WI38 (cell line): ENCODE measurements around the gene CNNM4.

Source experiments
- H3K4me3 ChIP-seq: 2 replicates; pipeline ENCODE4 v1.5.1; 2011; ENCODE audit warnings: low read depth, mild to moderate bottlenecking, control low read depth, low read length
- TF ChIP-seq, protein P1 (sequence below): IDR thresholded peaks from 2 replicates; pipeline ENCODE4 v1.5.1; 2012; ENCODE audit warnings: low read depth, mild to moderate bottlenecking, control low read depth, low read length

CNNM4 gene

DNA sequence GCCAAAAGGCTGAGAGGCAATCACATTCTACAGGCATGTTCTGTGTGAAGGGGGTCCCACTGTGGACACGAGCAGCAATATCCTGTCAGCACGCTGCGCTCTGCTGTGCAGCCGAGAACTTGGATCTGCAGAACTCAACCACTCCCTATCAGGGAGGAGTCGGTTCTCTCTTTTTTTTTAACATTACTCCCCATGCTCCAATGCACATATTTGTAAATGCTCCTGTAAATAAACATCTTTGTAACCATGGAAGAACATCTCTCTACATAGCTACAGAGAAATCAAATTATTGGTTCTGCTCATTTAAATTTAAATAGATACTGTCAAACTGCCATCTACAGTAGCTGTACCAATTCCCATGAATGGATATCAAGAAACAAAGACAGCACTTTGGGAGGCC, 86.1 kb downstream of the CNNM4 start:
- H3K4me3 ChIP-seq: no peak overlapping the region
- TF ChIP-seq, protein P1, sequence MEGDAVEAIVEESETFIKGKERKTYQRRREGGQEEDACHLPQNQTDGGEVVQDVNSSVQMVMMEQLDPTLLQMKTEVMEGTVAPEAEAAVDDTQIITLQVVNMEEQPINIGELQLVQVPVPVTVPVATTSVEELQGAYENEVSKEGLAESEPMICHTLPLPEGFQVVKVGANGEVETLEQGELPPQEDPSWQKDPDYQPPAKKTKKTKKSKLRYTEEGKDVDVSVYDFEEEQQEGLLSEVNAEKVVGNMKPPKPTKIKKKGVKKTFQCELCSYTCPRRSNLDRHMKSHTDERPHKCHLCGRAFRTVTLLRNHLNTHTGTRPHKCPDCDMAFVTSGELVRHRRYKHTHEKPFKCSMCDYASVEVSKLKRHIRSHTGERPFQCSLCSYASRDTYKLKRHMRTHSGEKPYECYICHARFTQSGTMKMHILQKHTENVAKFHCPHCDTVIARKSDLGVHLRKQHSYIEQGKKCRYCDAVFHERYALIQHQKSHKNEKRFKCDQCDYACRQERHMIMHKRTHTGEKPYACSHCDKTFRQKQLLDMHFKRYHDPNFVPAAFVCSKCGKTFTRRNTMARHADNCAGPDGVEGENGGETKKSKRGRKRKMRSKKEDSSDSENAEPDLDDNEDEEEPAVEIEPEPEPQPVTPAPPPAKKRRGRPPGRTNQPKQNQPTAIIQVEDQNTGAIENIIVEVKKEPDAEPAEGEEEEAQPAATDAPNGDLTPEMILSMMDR: no peak

DNA sequence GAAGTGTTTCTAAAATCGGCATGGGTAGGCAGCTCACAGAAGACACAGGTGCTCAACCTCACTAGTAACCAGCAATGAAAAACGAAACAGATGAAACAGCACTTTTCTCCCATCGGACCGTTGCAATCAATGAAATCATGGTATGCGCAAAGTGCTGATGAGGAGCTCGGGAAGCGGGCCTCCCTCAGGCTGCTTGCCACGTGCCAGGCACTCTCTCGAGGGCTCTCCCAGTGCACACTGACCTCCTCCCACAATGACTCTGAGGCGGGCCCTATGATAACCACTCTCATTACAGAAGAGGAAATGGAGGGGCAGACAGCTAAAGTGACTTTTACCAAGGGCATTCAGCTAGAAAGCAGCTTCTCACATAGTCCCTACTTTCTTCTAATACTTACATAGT, 86.9 kb downstream of the CNNM4 start:
- TF ChIP-seq, protein P1: no peak
- H3K4me3 ChIP-seq: no peak overlapping the region

DNA sequence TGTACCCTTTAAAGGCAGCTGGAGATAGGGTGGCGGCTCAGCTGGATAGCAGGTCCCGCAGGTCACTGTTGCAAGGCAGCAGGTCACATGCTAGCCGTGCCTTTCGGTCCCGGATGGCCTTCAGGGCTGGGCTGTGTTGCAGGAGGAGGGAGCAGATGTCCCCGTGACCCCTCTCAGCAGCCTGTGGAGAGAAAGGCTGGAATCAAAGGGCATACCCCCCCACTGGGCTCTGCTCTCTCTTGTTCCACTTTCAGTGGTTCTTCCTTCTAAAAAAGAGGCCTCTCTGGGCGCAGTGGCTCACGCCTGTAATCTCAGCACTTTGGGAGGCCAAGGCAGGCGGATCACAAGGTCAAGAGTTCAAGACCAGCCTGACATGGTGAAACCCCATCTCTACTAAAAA, 87.6 kb downstream of the CNNM4 start:
- TF ChIP-seq, protein P1: no peak
- H3K4me3 ChIP-seq: no peak overlapping the region

DNA sequence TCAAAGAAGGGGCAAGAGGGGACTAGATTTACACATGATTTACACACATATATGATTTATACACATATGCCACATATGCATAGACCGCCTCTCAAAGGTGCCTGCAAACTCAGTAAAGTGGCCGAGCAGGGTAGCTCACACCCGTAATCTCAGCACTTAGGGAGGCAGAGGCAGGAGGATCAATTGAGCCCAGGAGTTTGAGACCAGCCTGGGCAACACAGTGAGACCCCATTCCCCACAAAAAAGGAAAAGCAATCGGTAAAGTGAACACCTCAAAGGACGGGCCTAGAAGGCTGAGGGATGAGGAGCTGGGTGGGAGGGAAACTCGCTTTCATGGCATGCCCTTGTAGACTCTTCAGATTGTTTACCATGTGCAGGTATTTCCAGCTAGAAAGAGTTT, 92.0 kb downstream of the CNNM4 start:
- TF ChIP-seq, protein P1: no peak
- no peak overlapping the region for H3K4me3 ChIP-seq

DNA sequence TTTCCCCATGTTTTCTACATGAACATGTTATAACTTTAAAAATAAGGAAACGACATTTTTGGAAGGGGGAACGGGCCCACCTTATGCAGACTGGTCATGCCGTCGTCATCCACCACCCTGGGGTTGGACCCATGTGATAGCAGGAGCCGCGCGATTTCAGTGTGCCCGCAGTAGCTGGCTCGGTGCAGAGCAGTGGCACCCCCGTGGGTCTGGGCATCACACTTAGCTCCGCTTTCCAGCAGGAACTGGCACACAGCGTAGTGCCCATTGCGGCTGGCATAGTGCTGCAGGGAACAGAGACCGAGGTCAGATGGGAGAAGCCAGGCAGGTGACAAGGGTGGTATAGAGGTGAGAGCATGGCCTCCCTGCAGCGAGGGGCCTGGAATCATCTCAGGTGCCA, 92.6 kb downstream of the CNNM4 start:
- H3K4me3 ChIP-seq: no peak overlapping the region
- TF ChIP-seq, protein P1: no peak

DNA sequence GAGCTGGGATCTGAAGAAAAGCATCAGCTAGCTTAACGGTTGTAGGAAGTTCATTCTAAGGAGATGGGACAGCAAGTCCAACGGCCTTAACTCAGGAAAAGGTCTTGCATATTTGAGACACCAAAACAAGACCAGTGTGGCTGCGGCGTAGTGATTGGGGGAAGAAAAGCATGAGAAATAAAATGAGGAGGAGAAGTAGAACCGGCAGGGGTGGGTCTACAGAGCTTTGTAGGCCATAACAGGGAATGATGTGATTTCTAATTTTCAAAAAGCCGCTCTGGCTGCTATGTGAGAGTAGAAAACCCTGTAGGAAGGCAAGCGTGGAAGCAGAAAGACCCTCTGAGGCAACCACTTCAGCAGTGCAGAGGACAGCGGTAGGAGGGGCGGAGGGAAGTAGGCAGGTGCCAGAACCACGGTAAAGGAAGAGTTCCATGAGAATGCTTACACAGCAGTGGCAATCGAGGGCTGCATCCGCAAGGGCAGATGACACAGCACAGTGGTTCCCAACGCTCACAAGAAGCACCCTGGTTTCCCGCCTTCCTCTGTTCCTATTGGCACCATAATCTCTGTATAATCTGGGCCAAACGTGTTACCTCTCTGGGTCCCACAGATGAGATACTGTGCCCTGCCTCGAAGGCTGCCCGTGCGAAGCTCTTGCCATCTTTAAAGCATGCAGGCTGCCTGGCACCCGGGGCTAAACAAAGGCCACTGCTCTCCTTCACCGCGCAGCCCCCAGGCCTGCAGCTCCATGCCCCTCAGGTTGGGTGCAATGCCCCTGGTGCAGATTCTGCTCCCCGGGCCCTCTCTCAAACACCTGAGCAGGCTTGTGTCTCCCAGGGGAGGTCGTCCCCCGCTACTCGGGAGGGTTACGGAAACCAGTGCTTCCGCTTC, 96.3 kb downstream of the CNNM4 start:
- TF ChIP-seq, protein P1: no peak
- H3K4me3 ChIP-seq: peak overlapping the region; percentile 81

DNA sequence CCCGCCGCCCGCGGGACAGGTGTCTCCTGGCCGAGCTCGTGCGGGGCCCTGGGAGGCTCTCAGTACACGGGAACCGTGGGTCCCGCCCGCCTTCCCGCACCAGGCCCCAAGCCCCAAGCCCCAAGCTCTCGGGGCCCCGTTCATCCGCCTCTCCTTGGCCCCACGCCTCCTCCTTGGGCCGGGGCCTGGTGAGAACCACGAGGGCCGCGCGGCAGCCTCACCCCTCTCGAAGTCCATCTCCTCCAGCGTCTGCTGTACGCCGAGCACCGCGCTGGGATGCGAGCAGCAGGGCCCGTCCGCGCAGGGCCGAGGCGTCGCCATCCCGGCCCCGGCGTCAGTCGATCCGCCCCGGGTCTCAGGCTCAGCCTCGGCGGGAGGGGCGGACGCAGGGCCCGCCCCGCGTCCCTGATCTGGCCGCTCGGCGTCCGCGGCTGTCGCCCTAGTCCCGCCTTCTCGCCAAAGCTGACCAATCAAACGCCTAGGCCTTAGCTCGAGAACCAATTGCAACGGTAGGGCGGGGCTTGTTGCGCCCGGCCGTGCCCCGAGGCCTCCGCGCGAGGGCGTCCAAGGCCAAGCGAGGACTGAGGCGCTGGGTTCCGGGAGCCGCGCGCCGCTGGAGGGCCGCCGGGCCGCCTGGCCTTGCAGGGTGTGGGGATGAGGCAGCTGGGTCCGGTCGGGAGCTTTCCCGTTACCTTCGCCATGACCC, 97.1 kb downstream of the CNNM4 start, which contains the start of gene ANKRD39:
TSS of gene ANKRD39 (minus strand) at position 350 of the 706 bp plus-strand sequence. CDS start at position 321, 29 bp downstream.
- peak within 1 kb of the TSS; percentile 81 for H3K4me3 ChIP-seq
- TF ChIP-seq, protein P1: peak; percentile 72
